Type B pancreatic cell (in vitro differentiated cells): ENCODE measurements around the gene CLIC1. TPM values are rescaled to one million over a fixed set of nuclear protein-coding genes. Genes with fewer than 3 reads are reported as not detected.

Experiments used
- DNase-seq: peaks from one replicate; pipeline ENCODE4 v3.0.0; 2021; ENCODE audit warnings: mixed read lengths; ENCODE audit not compliant: unreplicated experiment; ENCODE audit errors: extremely low spot score
- H3K27ac Mint-ChIP-seq: 2 replicates; pipeline ENCODE4 v1.8.0; 2021; ENCODE audit warnings: mild to moderate bottlenecking, mixed read lengths
- H3K27me3 Mint-ChIP-seq: 2 replicates; pipeline ENCODE4 v1.8.0; 2021; ENCODE audit warnings: mixed read lengths
- H3K36me3 Mint-ChIP-seq: 2 replicates; pipeline ENCODE4 v1.8.0; 2021; ENCODE audit warnings: mixed read lengths
- H3K4me1 Mint-ChIP-seq: one replicate; pipeline ENCODE4 v1.8.0; 2021; ENCODE audit warnings: mixed read lengths; ENCODE audit not compliant: unreplicated experiment
- H3K4me3 Mint-ChIP-seq: 2 replicates; pipeline ENCODE4 v1.8.0; 2021; ENCODE audit warnings: mild to moderate bottlenecking, mixed read lengths
- H3K9me3 Mint-ChIP-seq: 2 replicates; pipeline ENCODE4 v1.8.0; 2021; ENCODE audit warnings: mixed read lengths
- CTCF ChIP-seq: fragments of 200-600 bp; sonication (generic); conservative IDR thresholded peaks from 2 replicates; pipeline ENCODE4 v1.5.0; 2021; ENCODE audit warnings: antibody characterized with exemption, mild to moderate bottlenecking
- microRNA-seq: library from miRNA; unstranded; fragments of <30 nt; microRNA quantifications from one replicate; pipeline ENCODE4, GENCODE V29; 2020
- total RNA-seq: library from RNA; stranded (reverse); gene quantifications from 2 replicates; pipeline ENCODE4 v1.2.1, GENCODE V29; 2021; ENCODE audit warnings: low replicate concordance

Gene CLIC1
- total RNA-seq, 1 donor from 2014 or later: 294 TPM

- Mint-ChIP-seq H3K4me1 (peaks cover 20% of the 10 kb centered on the region), H3K27ac (peak overlapping the region; percentile 95), H3K9me3 (no peaks in the 10 kb centered on the region), H3K36me3 (peaks cover 5% of the 10 kb centered on the region), H3K4me3 (peak overlapping the region; percentile 87), H3K27me3 (no peaks in the 10 kb centered on the region)
- no peak for TF ChIP-seq CTCF
- DNase-seq: no peak
Measured at GRCh38 chr6:31683591-31683990, 52.7 kb downstream of the CLIC1 start.

- Mint-ChIP-seq H3K27ac (peak overlapping the region; percentile 77), H3K36me3 (peaks cover 2% of the 10 kb centered on the region)
Measured at GRCh38 chr6:31681135-31681671, 55.1 kb downstream of the CLIC1 start.

More at GRCh38 chr6:31681135-31681671, 55.1 kb downstream of the CLIC1 start:
- Mint-ChIP-seq H3K9me3 (no peaks in the 10 kb centered on the region), H3K4me1 (peaks cover 20% of the 10 kb centered on the region), H3K27me3 (no peaks in the 10 kb centered on the region), H3K4me3 (peak overlapping the region; percentile 87)
- DNase-seq: no peak
- peak; percentile 18 for TF ChIP-seq CTCF

Small RNA genes lying within 50 kb of the gene (microRNA-seq; reads per million reads assigned to microRNA genes)
- 1.1 reads per million for gene MIR4646

Other genes with a start within 250 kb of the CLIC1 start
- 0.14 and 0.86 TPM in 2 replicates for gene MICB, start 238.4 kb downstream of the CLIC1 start, total RNA-seq
- not detected in 2 replicates for gene MCCD1, start 207.6 kb downstream of the CLIC1 start, total RNA-seq
- gene DDX39B, start 194.5 kb downstream of the CLIC1 start, total RNA-seq: 410 and 636 TPM in 2 replicates
- 1.6 and 5.9 TPM in 2 replicates for gene ATP6V1G2, start 189.9 kb downstream of the CLIC1 start, total RNA-seq
- 21.1 and 24.2 TPM in 2 replicates for gene NFKBIL1, start 188.9 kb downstream of the CLIC1 start, total RNA-seq
- 0.22 TPM in 1 of 2 replicates, not detected in the other for gene LTA, start 164.2 kb downstream of the CLIC1 start, total RNA-seq
- gene TNF, start 161.0 kb downstream of the CLIC1 start, total RNA-seq: not detected in 2 replicates
- 0.34 and 1.0 TPM in 2 replicates for gene LTB, start 154.1 kb downstream of the CLIC1 start, total RNA-seq
- gene LST1, start 150.3 kb downstream of the CLIC1 start, total RNA-seq: not detected in 2 replicates
- not detected in 2 replicates for gene NCR3, start 143.5 kb downstream of the CLIC1 start, total RNA-seq
- 0.59 and 3.8 TPM in 2 replicates for gene AIF1, start 121.3 kb downstream of the CLIC1 start, total RNA-seq
- gene PRRC2A, start 115.8 kb downstream of the CLIC1 start, total RNA-seq: 151 and 235 TPM in 2 replicates
- gene BAG6, start 83.9 kb downstream of the CLIC1 start, total RNA-seq: 334 and 378 TPM in 2 replicates
- gene APOM, start 80.6 kb downstream of the CLIC1 start, total RNA-seq: 11.2 and 20.9 TPM in 2 replicates
- gene C6orf47, start 75.8 kb downstream of the CLIC1 start, total RNA-seq: 22.3 and 28.1 TPM in 2 replicates
- 17.6 and 20.2 TPM in 2 replicates for gene GPANK1, start 71.5 kb downstream of the CLIC1 start, total RNA-seq
- gene CSNK2B, start 70.5 kb downstream of the CLIC1 start, total RNA-seq: 142 and 175 TPM in 2 replicates
- 13.9 and 22.0 TPM in 2 replicates for gene LY6G5B, start 66.6 kb downstream of the CLIC1 start, total RNA-seq
- 2.0 and 2.3 TPM in 2 replicates for gene LY6G5C, start 55.5 kb downstream of the CLIC1 start, total RNA-seq
- gene ABHD16A, start 33.2 kb downstream of the CLIC1 start, total RNA-seq: 80.9 and 91.3 TPM in 2 replicates
- gene LY6G6F, start 29.7 kb downstream of the CLIC1 start, total RNA-seq: not detected in 2 replicates
- 1.5 TPM in 1 of 2 replicates, not detected in the other for gene LY6G6D, start 21.2 kb downstream of the CLIC1 start, total RNA-seq
- gene LY6G6C, start 14.8 kb downstream of the CLIC1 start, total RNA-seq: 2.5 and 16.2 TPM in 2 replicates
- gene MPIG6B, start 13.2 kb downstream of the CLIC1 start, total RNA-seq: 0.41 and 0.81 TPM in 2 replicates
- gene DDAH2, start 7.2 kb downstream of the CLIC1 start, total RNA-seq: 101 and 138 TPM in 2 replicates
- 20.7 and 46.7 TPM in 2 replicates for gene MSH5, start 3.5 kb upstream of the CLIC1 start, total RNA-seq
- gene SAPCD1, start 26.1 kb upstream of the CLIC1 start, total RNA-seq: 3.2 and 8.9 TPM in 2 replicates
- 6.1 and 6.4 TPM in 2 replicates for gene VWA7, start 40.8 kb upstream of the CLIC1 start, total RNA-seq
- 89.0 and 104 TPM in 2 replicates for gene VARS1, start 59.2 kb upstream of the CLIC1 start, total RNA-seq
- 57.9 and 74.5 TPM in 2 replicates for gene LSM2, start 70.4 kb upstream of the CLIC1 start, total RNA-seq
- 1.8 and 1.9 TPM in 2 replicates for gene HSPA1L, start 78.8 kb upstream of the CLIC1 start, total RNA-seq
- gene HSPA1A, start 79.0 kb upstream of the CLIC1 start, total RNA-seq: 45.7 and 54.7 TPM in 2 replicates
- gene HSPA1B, start 91.2 kb upstream of the CLIC1 start, total RNA-seq: 132 and 252 TPM in 2 replicates
- gene NEU1, start 126.3 kb upstream of the CLIC1 start, total RNA-seq: 46.9 and 62.5 TPM in 2 replicates
- gene SLC44A4, start 142.5 kb upstream of the CLIC1 start, total RNA-seq: 8.8 and 10.6 TPM in 2 replicates
- 59.9 and 136 TPM in 2 replicates for gene EHMT2, start 161.2 kb upstream of the CLIC1 start, total RNA-seq
- gene ZBTB12, start 165.6 kb upstream of the CLIC1 start, total RNA-seq: 8.2 and 37.7 TPM in 2 replicates
- gene C2, start 191.2 kb upstream of the CLIC1 start, total RNA-seq: 2.2 and 3.6 TPM in 2 replicates
- 7.8 and 13.6 TPM in 2 replicates for gene CFB, start 209.6 kb upstream of the CLIC1 start, total RNA-seq
- gene NELFE, start 222.4 kb upstream of the CLIC1 start, total RNA-seq: 63.9 and 73.0 TPM in 2 replicates
- 84.2 and 100 TPM in 2 replicates for gene SKIC2, start 222.6 kb upstream of the CLIC1 start, total RNA-seq
- 24.2 and 28.9 TPM in 2 replicates for gene DXO, start 235.6 kb upstream of the CLIC1 start, total RNA-seq
- 5.2 and 9.7 TPM in 2 replicates for gene C4A, start 245.5 kb upstream of the CLIC1 start, total RNA-seq